IPS-20b (cell line): ENCODE measurements around the gene PCDH1.

Experiments used
- H3K27ac ChIP-seq: one replicate; pipeline ENCODE4 v1.5.1; 2013; ENCODE audit warnings: low read length
- H3K27me3 ChIP-seq: 2 replicates; pipeline ENCODE4 v1.6.1; 2013; ENCODE audit warnings: mild to moderate bottlenecking, low read length, inconsistent platforms; ENCODE audit not compliant: insufficient read depth
- H3K36me3 ChIP-seq: 2 replicates; pipeline ENCODE4 v1.6.1; 2013; ENCODE audit warnings: low read depth, mild to moderate bottlenecking, inconsistent platforms, low read length, moderate library complexity; ENCODE audit not compliant: insufficient read depth
- H3K4me1 ChIP-seq: 2 replicates; pipeline ENCODE4 v1.6.1; 2013; ENCODE audit warnings: mild to moderate bottlenecking, control low read depth, inconsistent platforms, low read length, moderate library complexity; ENCODE audit not compliant: insufficient read depth
- H3K4me3 ChIP-seq: 2 replicates; pipeline ENCODE4 v1.5.1; 2013; ENCODE audit warnings: mild to moderate bottlenecking, low read length, inconsistent platforms
- H3K9ac ChIP-seq: 2 replicates; pipeline ENCODE4 v1.6.1; 2013; ENCODE audit warnings: low read depth, mild to moderate bottlenecking, inconsistent platforms, low read length, moderate library complexity
- H3K9me3 ChIP-seq: 2 replicates; pipeline ENCODE4 v1.6.1; 2013; ENCODE audit warnings: mild to moderate bottlenecking, low read depth, low read length, inconsistent platforms; ENCODE audit not compliant: insufficient read depth

PCDH1 gene

DNA sequence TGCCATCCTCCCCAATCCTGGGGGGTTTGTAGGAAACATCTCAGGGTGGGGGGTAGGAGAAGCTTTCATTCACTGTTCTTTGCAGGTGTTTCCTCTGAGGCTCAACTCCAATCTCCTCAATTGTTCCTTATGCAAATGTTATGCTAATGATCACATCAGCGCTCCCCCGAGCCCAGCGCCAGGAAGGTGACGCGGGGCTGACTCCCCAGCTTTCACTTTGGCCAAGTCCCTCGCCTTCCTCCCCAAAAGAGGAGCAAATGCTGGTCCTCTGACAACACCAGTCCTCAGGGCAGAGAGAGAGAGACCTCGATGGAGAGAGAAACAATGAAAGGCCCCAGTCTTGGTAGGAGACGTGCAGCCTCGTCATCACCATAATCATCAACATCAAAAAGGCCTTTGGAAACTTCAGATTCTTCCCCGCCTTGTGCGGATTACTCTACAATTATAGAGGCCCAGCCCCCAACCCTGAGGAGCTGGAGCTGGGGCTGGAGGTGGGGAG, 39.1 kb downstream of the PCDH1 start:
- H3K4me1 ChIP-seq, result peaks cover 70% of the 10 kb centered on the region
- peak overlapping the region; percentile 53; the same call in 1 of the 2 replicates for H3K4me3 ChIP-seq
- no peaks in the 10 kb centered on the region for H3K27me3 ChIP-seq
- no peaks in the 10 kb centered on the region for H3K36me3 ChIP-seq
- peak overlapping the region; percentile 64; the same call in 1 of the 2 replicates for H3K9ac ChIP-seq
- H3K9me3 ChIP-seq, result no peaks in the 10 kb centered on the region
- H3K27ac ChIP-seq, result peak overlapping the region; percentile 88

DNA sequence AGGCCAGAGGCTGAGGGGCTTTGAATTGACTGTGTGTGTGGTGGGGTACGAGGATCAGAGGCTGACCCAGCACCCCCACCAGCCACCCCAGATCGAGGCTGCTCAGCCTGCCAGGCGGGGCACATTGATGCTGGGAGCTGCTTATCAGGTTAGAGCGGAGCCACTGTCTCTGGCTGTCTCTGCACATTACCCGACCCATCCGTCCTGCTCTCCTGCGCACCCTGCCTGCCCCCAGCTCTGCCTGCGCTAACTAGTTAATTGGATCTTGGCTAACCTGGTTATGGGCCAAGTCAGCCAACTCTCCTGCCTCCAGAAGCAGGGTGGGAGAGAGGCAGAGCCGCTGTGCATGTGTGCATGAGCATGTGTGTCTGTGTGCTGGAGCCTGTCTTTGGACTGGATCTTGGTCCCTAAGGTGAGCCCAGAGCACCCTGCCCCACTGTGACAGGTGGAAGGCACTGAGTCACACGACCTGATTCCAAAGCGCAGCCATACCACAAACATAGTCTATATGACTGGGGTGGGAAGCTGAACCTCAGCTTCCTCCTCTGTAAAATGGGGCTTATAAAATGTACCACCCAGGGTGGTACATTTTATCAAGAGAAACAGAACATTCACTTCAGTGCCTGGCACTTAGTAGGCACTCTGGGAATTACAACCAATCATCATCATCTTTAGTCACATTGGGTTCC, 39.7 kb downstream of the PCDH1 start:
- H3K9me3 ChIP-seq, result no peaks in the 10 kb centered on the region
- H3K4me1 ChIP-seq, result peaks cover 64% of the 10 kb centered on the region
- no peaks in the 10 kb centered on the region for H3K27me3 ChIP-seq
- no peaks in the 10 kb centered on the region for H3K36me3 ChIP-seq
- H3K9ac ChIP-seq, result peak overlapping the region; percentile 64; the same call in 1 of the 2 replicates
- H3K27ac ChIP-seq, result peak overlapping the region; percentile 88
- peak overlapping the region; percentile 53; the same call in 1 of the 2 replicates for H3K4me3 ChIP-seq

DNA sequence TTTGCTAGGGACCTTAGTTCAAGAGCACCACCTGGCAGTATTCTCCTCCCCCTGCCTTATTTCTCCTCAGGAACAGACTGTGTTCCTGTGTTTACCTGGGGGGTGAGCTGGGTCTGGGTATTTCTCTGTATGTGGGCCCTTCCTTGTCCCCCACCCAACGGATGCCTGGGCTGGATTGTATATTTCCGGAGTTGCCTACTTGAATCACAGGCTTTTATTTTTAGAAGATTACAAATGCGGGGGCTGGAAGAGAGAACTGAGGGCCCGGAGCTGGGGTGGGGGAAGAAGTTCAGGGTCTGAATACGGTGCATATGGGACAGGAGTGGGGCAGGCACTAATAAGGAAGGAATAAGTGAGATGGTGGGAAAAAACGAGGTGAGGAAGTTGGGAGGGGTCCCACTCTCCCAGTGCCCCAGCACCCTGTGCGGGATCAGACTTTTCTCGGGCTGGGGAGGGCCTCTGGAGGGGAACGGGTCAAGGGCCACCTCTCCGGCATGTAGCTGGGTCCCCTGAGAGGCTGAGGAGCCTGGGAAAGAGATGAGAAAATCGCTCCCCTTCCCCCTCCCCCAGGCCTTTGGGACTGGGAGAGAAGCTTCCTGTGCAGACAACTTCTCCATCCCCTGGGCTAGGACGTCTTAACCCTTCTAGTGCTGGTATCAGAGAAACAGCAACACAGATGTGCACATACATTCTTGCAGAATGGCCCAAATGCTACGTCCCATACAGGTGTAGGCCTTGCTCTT, 42.1 kb downstream of the PCDH1 start:
- Histone ChIP-seq H3K27me3 (no peaks in the 10 kb centered on the region), H3K4me1 (peaks cover 43% of the 10 kb centered on the region), H3K27ac (peak overlapping the region; percentile 14), H3K36me3 (no peaks in the 10 kb centered on the region), H3K9me3 (no peaks in the 10 kb centered on the region), H3K9ac (peak overlapping the region; percentile 33; the same call in 1 of the 2 replicates), H3K4me3 (no peak overlapping the region)

DNA sequence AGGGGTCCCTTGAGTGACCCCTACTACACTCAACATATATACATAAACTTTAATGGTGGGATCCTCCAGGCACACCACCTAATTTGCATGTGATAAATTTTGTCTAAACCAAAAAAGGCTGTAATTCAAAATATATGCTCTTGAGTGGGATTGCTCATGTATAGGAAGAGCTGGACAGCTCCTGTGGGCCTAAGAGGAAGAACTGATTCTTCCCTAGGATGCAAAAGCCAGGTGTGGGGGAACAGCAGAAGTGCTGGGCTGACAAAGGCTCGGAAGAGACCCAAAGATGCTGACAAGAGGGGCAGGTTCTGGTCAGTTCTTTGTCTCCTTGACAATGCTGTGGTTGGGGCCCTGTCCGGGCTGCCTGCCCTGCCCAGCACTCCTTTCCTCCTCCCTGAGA, 43.9 kb downstream of the PCDH1 start:
- no peak overlapping the region for H3K9ac ChIP-seq
- peaks cover 28% of the 10 kb centered on the region for H3K4me1 ChIP-seq
- H3K27me3 ChIP-seq, result no peaks in the 10 kb centered on the region
- no peak overlapping the region for H3K4me3 ChIP-seq
- no peaks in the 10 kb centered on the region for H3K36me3 ChIP-seq
- H3K9me3 ChIP-seq, result no peaks in the 10 kb centered on the region
- H3K27ac ChIP-seq, result no peak overlapping the region

DNA sequence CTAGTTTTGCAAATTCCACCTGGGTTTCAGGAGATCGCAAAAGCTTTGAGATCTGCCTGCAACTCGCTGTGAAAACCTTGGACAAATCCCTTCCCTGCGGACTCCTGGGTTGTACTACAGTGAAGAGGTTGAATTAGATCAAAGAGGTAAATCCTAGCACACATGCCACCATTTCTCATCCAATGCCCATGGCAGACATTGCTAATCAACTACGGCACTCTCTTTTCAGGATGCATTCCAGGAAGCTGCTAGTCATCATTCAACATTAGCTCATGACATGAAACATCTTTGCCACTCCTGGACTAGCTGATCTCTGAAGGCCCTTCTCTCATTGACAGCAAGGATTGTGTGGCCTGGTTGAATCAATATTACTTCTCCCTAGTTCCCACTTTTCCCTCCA, 46.1 kb downstream of the PCDH1 start:
- Histone ChIP-seq H3K9me3 (no peaks in the 10 kb centered on the region), H3K27me3 (no peaks in the 10 kb centered on the region; the same call in 1 of the 2 replicates), H3K27ac (no peak overlapping the region), H3K9ac (no peak overlapping the region), H3K4me3 (no peak overlapping the region), H3K36me3 (no peaks in the 10 kb centered on the region), H3K4me1 (peaks cover 15% of the 10 kb centered on the region)

DNA sequence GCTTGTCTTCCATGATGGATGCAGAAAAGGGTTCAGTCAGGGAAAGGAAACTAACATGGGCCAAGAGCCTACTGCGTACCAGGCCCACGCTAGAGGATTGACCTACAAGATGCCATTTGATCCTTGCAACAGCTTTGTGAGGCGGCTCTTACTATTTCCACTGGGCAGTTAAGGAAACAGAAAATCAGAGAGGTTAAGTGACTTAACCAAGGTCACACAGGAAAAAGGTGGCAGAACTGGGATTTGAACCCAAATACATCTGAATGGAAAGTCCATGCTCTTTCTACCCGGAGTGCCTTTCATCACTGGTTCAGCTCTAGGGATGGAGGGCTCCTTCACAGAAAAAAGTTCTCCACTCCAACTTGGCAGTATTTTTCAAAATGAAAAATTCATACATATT, 50.0 kb downstream of the PCDH1 start:
- Histone ChIP-seq H3K4me3 (no peak overlapping the region), H3K4me1 (peaks cover 22% of the 10 kb centered on the region; the same call in 1 of the 2 replicates), H3K27me3 (no peaks in the 10 kb centered on the region; the same call in 1 of the 2 replicates), H3K36me3 (no peaks in the 10 kb centered on the region), H3K9me3 (no peaks in the 10 kb centered on the region), H3K27ac (no peak overlapping the region), H3K9ac (no peak overlapping the region)

DNA sequence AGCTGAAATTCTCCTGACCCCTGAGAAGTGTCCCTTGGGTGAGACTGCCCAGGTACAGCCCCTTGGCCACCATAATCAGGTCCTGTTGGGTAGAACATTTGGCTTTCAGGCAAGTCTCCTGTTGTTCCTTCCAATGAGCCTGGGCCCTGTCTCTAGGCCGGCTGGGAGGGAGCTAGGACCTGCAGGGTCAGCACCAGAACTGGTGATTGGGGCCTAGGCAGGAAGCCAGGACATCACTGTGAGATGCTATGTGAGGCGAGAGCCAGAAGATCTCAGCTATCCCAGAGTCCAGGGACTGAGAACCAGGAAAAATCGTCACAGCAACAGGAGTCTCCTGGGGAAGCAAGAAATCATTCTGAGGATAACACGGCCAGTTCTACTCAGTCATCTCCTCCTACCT, 51.5 kb downstream of the PCDH1 start:
- H3K4me3 ChIP-seq, result no peak overlapping the region
- peaks cover 30% of the 10 kb centered on the region; the same call in 1 of the 2 replicates for H3K4me1 ChIP-seq
- no peak overlapping the region for H3K27ac ChIP-seq
- H3K27me3 ChIP-seq, result no peaks in the 10 kb centered on the region; the same call in 1 of the 2 replicates
- no peaks in the 10 kb centered on the region for H3K9me3 ChIP-seq
- H3K9ac ChIP-seq, result no peak overlapping the region
- no peaks in the 10 kb centered on the region for H3K36me3 ChIP-seq

DNA sequence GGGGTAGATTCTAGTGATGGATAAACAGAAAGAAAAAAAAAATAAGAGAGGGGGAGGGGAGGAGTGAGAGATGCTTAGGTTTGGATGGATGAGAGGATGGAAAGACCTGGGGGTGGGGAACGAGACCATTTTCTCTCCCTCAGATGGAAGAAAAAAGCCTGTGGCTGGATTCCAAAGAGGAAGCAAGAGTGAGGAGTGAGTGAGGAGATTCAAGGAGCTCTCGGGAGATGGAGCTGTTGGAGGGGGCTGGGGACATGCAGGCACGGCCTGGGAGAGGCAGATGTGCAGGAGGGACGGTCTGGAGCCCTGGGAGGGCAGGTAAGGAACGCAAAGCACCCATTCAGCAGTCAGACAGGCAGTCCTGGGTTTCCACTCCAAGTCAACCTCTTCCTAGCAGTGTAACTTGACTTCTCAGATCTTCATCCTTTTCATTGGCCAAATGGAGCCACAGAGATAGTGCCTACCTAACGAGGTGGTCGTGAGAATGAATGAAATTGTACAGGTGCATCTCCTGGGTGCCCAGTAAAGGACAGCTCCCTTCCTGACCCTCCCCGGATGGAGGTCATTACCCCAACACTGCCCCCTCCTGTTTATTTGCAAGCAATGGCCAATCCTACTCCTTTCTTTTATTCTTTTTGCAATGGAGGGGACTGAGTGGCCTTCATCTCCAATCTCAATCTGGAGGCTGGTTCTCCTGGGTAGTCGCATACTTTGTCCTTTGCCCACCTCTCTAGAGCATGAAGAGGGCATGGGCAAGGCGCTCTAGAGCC, 52.2 kb downstream of the PCDH1 start:
- H3K36me3 ChIP-seq, result no peaks in the 10 kb centered on the region
- H3K27ac ChIP-seq, result no peak overlapping the region
- H3K27me3 ChIP-seq, result no peaks in the 10 kb centered on the region; the same call in 1 of the 2 replicates
- peaks cover 31% of the 10 kb centered on the region; the same call in 1 of the 2 replicates for H3K4me1 ChIP-seq
- no peaks in the 10 kb centered on the region for H3K9me3 ChIP-seq
- H3K4me3 ChIP-seq, result no peak overlapping the region
- H3K9ac ChIP-seq, result peak overlapping the region; percentile 38; the same call in 1 of the 2 replicates

DNA sequence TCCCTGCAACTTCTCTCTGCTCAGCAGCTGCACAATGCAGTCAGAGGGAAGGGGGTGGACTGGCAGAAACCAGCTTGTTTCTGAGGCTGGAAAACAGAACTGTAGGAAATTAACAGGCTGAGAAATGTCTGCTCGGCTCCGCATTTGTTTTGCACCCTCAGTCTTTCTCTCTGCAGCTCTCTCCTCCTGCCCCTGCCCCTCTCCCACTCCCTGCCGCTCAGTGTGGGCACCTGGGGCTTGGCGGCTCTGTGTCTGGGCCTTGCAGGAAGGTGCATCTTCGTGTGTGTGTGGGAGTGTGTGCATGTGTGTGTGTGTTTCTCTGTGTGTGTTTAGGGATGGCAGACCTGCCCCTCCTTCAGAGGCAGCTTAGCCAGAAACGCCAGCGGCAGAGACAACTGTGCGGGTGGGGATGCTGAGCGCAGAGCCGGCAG, 53.0 kb downstream of the PCDH1 start:
- Histone ChIP-seq H3K27me3 (no peaks in the 10 kb centered on the region; the same call in 1 of the 2 replicates), H3K4me3 (no peak overlapping the region), H3K9me3 (no peaks in the 10 kb centered on the region), H3K4me1 (peaks cover 31% of the 10 kb centered on the region; the same call in 1 of the 2 replicates), H3K27ac (no peak overlapping the region), H3K36me3 (no peaks in the 10 kb centered on the region), H3K9ac (peak overlapping the region; percentile 15; the same call in 1 of the 2 replicates)

DNA sequence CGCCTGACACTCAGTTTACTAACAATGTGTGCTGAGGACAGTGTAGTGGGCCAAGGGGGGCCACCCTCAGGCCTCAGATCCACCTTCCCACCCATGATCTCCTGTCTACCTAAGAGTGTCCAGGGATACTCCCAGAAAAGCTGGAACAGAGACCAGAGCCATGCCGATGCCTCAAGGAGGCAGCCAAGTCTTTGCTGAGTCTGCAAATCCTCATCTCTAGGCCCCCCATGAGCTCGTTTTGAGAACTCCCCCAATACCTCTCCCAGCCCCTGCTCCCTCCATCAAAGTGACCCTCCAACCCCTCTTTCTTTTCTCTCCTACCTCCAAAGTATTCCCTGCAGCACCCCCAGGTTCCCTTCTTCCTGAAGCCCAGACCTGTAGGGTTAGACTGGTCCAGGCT, 53.5 kb downstream of the PCDH1 start:
- H3K9ac ChIP-seq, result peak overlapping the region; percentile 15; the same call in 1 of the 2 replicates
- H3K4me1 ChIP-seq, result peaks cover 31% of the 10 kb centered on the region; the same call in 1 of the 2 replicates
- H3K27me3 ChIP-seq, result no peaks in the 10 kb centered on the region; the same call in 1 of the 2 replicates
- no peak overlapping the region for H3K4me3 ChIP-seq
- no peaks in the 10 kb centered on the region for H3K9me3 ChIP-seq
- no peak overlapping the region for H3K27ac ChIP-seq
- no peaks in the 10 kb centered on the region for H3K36me3 ChIP-seq

DNA sequence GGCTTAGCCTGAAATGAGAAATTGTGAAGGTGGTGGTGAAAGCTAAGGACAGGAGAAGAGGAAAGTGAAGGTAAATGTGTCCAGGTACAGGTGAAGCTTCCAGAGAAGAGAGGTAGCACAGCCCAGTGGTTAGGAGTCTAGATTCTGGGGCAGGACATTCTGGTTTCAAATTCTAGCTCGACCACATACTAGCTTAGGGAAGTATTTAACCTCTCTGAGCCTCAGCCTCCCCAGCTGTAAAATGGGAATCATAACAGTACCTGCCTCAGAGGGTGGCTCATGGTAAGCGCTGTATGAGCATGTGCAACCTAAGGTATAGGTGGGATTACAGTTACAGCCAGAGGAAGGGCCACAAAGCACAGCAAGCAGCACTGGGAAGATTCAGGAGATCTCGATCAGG, 55.2 kb downstream of the PCDH1 start:
- no peaks in the 10 kb centered on the region; the same call in 1 of the 2 replicates for H3K27me3 ChIP-seq
- H3K4me3 ChIP-seq, result no peak overlapping the region
- peak overlapping the region; percentile 6 for H3K27ac ChIP-seq
- no peaks in the 10 kb centered on the region for H3K9me3 ChIP-seq
- no peaks in the 10 kb centered on the region for H3K36me3 ChIP-seq
- H3K9ac ChIP-seq, result no peak overlapping the region; the same call in 1 of the 2 replicates
- peaks cover 39% of the 10 kb centered on the region; the same call in 1 of the 2 replicates for H3K4me1 ChIP-seq
